ENCODE measurements around the gene ASB9. TPM values are rescaled to one million over a fixed set of nuclear protein-coding genes. Genes with fewer than 3 reads are reported as not detected.
A peak's percentile ranks its signal among the peaks of the same experiment; 100 is the strongest.
"Not testable (repeated sequence)": the region's sequence is repeated elsewhere in the genome, so short reads cannot be mapped to it uniquely, and the experiment has no call there.

Gene ASB9
- polyA plus RNA-seq, 1 experiment = 0.53 TPM

- H3K36me3 ChIP-seq (ENCODE audit: control insufficient read depth, insufficient read depth, low read length) = no peaks in the 10 kb centered on the region
- ChIA-PET CTCF (no interaction called here), POLR2A (no interaction called here)
- TF ChIP-seq CTCF (IDR thresholded peaks at IDR 0.05; ENCODE audit: insufficient read depth, low read depth, low read length) = no peak
- no peaks in the 10 kb centered on the region for H3K27me3 ChIP-seq (ENCODE audit: control insufficient read depth, insufficient read depth, low read length)
- no peak for DNase-seq (ENCODE audit: low read depth)
- H3K4me3 ChIP-seq (ENCODE audit: low read depth, low read length) = no peak overlapping the region
Observed at GRCh38 chrX:15311119-15311518, 41.2 kb upstream of the ASB9 start.

- DNase-seq (ENCODE audit: low read depth) = no peak
- POLR2A ChIA-PET = no interaction called here
- CTCF ChIA-PET = interaction anchor here (1.4 kb wide), 1 partner anchor 10 kb away, joined by 4 read pairs; no protein-coding TSS in a partner anchor
- Histone ChIP-seq H3K36me3 (ENCODE audit: control insufficient read depth, insufficient read depth, low read length) (no peaks in the 10 kb centered on the region), H3K4me3 (ENCODE audit: low read depth, low read length) (no peak overlapping the region), H3K27me3 (ENCODE audit: control insufficient read depth, insufficient read depth, low read length) (no peaks in the 10 kb centered on the region)
- no peak for TF ChIP-seq CTCF (IDR thresholded peaks at IDR 0.05; ENCODE audit: insufficient read depth, low read depth, low read length)
Observed at GRCh38 chrX:15310117-15310516, 40.2 kb upstream of the ASB9 start.

- CTCF ChIA-PET; POLR2A ChIA-PET; DNase-seq (ENCODE audit: low read depth); H3K4me3 ChIP-seq (ENCODE audit: low read depth, low read length); H3K27me3 ChIP-seq (ENCODE audit: control insufficient read depth, insufficient read depth, low read length); H3K36me3 ChIP-seq (ENCODE audit: control insufficient read depth, insufficient read depth, low read length): not testable (repeated sequence)
Observed at GRCh38 chrX:15305899-15306298, 36.0 kb upstream of the ASB9 start.

GRCh38 chrX:15301924-15302323 is 32.0 kb upstream of the ASB9 start:
- no peak for DNase-seq (ENCODE audit: low read depth)
- H3K27me3 ChIP-seq (ENCODE audit: control insufficient read depth, insufficient read depth, low read length) = no peaks in the 10 kb centered on the region
- TF ChIP-seq CTCF (IDR thresholded peaks at IDR 0.05; ENCODE audit: insufficient read depth, low read depth, low read length) = no peak
- ChIA-PET CTCF (no interaction called here), POLR2A (interaction anchor here (0.6 kb wide), 1 partner anchor 1076 kb away, joined by 4 read pairs; no protein-coding TSS in a partner anchor)
- H3K36me3 ChIP-seq (ENCODE audit: control insufficient read depth, insufficient read depth, low read length) = no peaks in the 10 kb centered on the region
- H3K4me3 ChIP-seq (ENCODE audit: low read depth, low read length) = no peak overlapping the region

- POLR2A ChIA-PET = no interaction called here
- no peaks in the 10 kb centered on the region for H3K27me3 ChIP-seq (ENCODE audit: control insufficient read depth, insufficient read depth, low read length)
- TF ChIP-seq CTCF (IDR thresholded peaks at IDR 0.05; ENCODE audit: insufficient read depth, low read depth, low read length) = peak; percentile 45
- DNase-seq (ENCODE audit: low read depth) = no peak
- H3K4me3 ChIP-seq (ENCODE audit: low read depth, low read length) = no peak overlapping the region
- CTCF ChIA-PET = interaction anchor here (0.7 to 3.0 kb wide), 9 partner anchors 10 to 265 kb away, joined by 3 to 14 read pairs (median 4); no protein-coding TSS in a partner anchor
- no peaks in the 10 kb centered on the region for H3K36me3 ChIP-seq (ENCODE audit: control insufficient read depth, insufficient read depth, low read length)
Observed at GRCh38 chrX:15299941-15300851, 30.3 kb upstream of the ASB9 start.

Measured in BJ (cell line).